DMS 273 (cell line): ENCODE data around the gene DUSP5.

Experiments used
- DNase-seq: peaks from one replicate; lab custom pipeline; 2025; ENCODE audit not compliant: unreplicated experiment; lab: John Stamatoyannopoulos, UW

DUSP5 gene

GRCh38 chr10:110480387-110480786 lies 17.3 kb upstream of the DUSP5 start:
- no peak for DNase-seq

- no peak for DNase-seq
These were observed 15.8 kb upstream of the DUSP5 start for GRCh38 chr10:110481919-110482318.

GRCh38 chr10:110483633-110484032 lies 14.1 kb upstream of the DUSP5 start:
- DNase-seq = no peak

- no peak for DNase-seq
These were observed 12.2 kb upstream of the DUSP5 start for GRCh38 chr10:110485541-110485940.

GRCh38 chr10:110486680-110487410 lies 10.9 kb upstream of the DUSP5 start:
- no peak for DNase-seq

GRCh38 chr10:110487411-110488331 lies 10.0 kb upstream of the DUSP5 start:
- no peak for DNase-seq

GRCh38 chr10:110488332-110488681 lies 9.4 kb upstream of the DUSP5 start:
- no peak for DNase-seq

DNA sequence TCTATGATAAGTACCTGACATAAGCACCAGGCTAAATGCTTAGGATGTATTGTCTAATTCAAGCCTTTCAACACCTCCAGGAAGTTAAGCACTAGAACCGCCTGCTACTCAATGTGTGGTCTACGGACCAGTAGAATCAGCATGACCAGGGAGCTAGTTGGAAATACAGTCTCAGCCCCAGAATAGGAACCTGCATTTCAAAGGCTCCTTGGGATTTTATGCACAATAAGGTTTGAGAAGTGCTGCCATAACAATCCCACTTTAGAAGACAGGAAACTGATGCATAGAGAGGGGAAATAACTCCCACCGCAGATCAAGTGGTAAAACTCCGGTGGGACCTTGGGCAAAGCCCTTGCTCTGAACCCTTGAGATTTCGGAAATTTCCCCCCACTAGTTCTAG lies 8.8 kb upstream of the DUSP5 start:
- no peak for DNase-seq

DNA sequence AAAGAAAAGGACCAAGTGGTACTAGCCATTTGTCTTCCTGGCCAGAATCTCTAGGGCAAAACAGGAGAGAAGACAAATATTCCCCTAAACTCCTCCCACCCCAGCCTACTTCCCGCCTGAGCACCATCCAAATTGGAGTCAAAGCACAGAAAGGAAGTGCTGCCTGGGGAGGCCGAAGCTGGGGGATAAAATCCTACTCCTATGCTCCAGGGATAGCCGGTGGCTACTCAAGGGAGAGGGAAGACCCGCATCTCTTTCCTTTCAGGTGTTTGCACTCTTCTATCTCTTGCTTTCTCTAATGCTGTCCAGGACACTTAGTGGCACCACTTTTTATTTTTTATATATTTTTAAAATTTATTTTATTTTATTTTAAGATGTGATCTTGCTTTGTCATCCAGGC lies 7.1 kb upstream of the DUSP5 start:
- DNase-seq = no peak

DNA sequence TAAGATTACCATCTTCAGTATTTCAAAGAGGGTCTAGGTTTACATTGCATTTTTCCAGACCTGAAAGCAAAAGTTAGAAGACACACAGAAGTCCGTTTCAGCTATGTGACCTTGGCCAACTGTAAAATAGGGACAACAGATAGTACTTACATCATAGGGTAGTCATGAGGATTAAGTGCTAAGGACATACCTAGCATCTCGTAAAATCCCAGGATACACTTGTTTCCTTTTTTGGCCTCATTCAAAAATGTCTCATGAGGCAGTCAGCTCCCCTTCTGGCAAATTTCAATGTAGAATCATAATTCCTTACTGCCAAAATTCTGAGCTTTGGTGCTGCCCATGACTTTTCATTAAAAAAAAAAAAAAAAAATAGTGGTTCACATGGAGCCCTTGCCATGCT lies 6.4 kb upstream of the DUSP5 start:
- DNase-seq = no peak

GRCh38 chr10:110492069-110492822 lies 5.5 kb upstream of the DUSP5 start:
- DNase-seq = no peak

DNA sequence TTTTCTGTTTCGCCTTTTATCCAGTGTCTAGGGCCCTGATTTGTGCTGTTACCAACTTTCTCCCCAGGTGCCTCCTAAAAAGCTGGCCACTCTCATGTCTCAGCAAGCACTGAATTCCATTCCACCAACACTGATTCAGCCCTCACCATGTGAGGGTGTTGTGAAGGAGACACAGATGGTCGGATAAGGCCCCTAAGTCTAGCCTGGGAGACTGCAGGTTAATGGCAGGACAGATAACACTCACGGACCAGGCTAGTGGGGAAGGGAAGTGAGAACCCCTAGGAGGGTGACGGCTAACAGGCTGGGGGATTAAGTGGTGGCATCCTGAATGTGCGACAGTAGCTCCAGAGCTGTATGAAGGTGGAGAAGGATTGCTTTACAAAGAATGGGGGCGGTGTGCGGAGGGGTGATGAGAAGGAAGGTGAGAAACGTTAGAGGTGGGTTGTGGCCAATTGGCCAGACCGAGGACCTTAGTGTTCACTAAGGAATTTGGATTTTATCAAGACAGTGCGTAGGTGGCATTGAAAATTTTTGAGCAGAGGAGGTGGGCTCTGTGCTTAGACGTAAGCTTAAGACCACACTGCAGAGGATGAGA lies 3.8 kb upstream of the DUSP5 start:
- DNase-seq = no peak

DNA sequence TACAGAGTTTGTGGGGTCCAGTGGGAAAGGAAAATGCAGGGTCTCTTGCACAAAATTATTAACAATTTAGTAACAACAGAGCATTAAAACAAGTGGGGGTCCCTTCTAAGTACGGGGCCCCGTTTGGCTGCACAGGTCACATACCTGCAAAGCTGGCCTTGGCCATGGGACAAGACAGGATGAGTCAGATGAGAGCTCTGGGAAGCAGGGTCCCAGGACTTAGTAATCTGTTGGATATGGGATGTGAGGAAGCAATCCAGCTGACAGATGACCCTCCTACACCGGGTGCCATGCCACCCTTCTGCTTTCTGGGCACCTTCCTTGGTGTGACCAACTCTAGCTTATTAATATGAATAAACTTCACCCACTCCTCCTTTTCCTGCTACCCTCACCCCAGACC lies 3.2 kb upstream of the DUSP5 start:
- DNase-seq = no peak

DNA sequence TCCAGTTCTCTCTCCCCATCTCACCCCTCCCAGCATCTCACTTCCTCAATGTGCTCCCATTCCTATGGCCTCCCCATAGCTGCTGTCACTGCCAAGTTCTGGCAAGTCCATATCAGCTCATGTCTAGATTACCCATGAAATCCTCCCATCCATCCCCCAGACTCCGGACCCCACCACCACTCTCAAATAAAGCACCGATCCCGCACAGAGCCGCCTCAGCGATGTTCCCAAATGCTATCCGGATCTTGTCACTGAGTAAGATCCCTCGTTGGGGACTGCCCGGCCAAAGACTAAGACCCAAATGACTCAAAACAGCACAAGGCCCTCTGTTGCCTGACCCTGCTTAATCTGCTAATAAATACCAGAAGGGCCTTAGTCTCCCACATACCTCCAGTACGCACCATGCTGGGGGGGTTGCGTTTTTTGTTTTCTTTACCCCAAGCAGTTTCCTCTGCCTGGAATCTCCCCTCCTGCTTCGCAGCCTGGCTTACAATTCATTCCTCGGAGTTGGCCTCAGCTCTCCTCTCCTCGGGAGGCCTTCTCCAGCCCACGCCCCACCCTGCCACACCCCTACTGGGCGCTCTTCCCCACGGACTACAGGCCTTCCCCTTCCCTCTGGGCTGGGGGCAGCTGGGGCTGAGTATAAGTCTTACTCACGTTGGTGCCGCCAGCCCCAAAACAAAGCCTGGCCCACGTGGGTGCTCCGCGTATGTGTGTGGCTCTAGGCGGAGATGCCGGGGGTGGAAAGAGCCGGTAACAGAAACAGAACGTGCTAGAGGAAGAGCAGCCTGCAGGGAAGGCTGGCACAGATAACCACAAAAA lies 1.8 kb upstream of the DUSP5 start:
- DNase-seq = peak; percentile 24

DNA sequence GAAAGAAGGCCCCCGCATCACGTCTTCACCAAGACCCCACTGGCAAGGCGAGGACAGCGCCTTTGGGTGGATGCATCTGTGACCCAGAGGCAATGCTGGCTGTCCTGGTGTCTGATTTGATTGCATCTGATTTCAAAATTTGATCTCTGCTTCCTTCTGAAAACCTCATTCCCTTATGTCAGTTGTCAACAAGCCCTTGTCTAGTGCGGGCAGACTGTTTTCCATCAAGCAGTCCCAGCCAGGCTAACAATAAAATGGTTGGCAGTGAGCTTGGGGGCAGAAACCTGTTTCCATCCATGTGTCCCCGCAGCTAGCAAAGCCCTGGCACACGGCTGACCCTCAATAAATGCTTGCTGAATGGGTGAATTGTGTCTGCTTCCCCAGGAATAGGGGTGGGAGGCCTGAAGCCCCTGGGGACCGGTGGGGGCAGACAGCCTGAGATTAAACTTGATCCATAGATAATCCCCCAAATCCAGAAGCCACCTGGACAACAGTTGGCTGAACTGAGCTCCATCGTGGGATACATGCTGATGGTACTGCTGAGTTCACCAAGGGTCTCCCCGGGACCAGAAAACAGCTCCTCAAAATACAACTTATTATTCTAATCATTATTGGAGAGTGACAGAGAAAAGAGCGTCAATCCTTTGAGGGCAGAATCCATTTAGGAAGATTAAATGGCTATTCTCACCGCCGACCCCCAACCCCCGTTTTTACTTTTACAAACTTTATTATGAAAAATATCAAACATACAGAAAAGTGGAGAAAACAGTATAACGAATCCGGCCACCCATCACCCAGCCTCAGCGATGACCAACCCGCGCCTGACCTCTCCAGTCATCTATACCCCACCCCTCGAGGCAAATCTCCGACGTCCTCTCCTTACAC lies 912 bp upstream of the DUSP5 start:
- peak; percentile 59 for DNase-seq

DNA sequence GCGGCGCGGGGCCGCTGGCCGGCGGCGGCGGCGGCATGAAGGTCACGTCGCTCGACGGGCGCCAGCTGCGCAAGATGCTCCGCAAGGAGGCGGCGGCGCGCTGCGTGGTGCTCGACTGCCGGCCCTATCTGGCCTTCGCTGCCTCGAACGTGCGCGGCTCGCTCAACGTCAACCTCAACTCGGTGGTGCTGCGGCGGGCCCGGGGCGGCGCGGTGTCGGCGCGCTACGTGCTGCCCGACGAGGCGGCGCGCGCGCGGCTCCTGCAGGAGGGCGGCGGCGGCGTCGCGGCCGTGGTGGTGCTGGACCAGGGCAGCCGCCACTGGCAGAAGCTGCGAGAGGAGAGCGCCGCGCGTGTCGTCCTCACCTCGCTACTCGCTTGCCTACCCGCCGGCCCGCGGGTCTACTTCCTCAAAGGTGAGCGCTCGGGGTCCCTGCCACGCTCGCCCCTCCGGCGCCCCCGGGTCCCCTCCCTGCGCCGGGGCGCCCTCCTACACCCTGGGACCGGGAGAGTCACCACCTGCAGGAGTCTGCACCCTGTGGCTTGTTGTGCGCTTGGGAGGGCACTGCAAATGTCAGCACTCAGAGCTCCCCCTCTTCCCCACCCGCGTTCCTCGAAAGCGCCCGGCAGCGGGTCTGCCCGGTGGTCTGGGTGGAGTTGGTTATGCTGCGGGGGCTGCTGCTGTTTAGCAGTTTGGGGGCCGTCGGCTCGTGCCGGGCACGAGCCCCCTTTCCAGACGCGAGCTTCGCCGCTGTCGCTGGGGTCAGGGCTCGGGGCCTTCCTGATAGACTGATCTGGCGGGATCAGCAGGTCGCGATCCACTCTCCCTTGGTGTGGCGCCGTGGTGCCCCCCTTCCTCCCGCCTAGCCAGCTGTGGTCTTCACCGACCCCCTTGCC lies 627 bp downstream of the DUSP5 start:
- DNase-seq = peak; percentile 70

DNA sequence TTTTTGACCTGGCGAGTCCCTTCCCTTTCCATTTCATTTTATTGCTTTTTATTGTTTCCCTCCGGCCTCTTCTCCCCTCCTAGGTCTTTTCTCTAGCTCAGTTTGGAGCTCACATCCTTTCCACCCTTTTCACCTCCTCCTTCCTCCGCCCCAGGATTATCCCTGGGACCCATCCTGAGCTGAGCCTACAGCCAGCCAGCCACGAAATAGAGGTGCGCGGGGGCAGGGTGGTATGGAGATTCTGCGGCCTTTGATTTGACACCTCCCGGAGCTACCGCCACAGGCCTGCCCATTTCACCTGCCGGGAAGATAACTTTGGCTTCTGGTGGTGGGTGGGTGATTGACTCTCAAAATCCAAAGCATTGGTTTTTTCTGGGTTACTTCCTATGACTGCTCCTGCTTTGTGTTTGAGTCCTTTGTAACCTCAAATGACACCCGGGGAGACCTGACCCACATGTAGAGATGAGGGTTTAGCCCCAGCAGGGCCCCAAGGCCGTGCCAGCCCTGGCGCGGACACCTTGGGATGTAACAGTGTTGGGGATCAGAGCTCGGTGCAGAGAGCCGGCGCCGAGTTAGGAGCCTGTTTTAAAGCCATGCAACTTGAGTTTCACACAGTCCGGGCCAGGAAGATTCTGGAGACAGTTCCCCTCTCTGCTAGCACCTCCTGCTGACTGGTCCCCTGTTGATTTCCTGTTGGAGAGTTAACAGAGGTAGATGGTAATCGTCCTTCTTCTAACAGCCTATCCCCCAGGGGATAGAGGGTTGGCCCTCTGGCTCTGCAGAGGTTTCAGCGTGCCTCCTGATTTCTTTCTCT lies 1.5 kb downstream of the DUSP5 start:
- DNase-seq = peak; percentile 30
